Activated CD4-positive, alpha-beta T cell treated with anti-CD3 and anti-CD28 coated beads, Interleukin-2, amount 10 ng/mL, durations not matched to agents 24 days and 14 days (primary cell): ENCODE results near the gene IL1RN. TPM values are rescaled to one million over a fixed set of nuclear protein-coding genes. Genes with fewer than 3 reads are reported as not detected.

ENCODE experiments used
- DNase-seq: peaks from one replicate; pipeline ENCODE4 v3.0.0; 2022
- H3K27ac Mint-ChIP-seq: one replicate; pipeline ENCODE4 v1.8.0; 2022; ENCODE audit warnings: mild to moderate bottlenecking, mixed read lengths
- H3K27me3 Mint-ChIP-seq: one replicate; pipeline ENCODE4 v1.8.0; 2022; ENCODE audit warnings: mixed read lengths
- H3K36me3 Mint-ChIP-seq: one replicate; pipeline ENCODE4 v1.8.0; 2022; ENCODE audit warnings: low read depth, mild to moderate bottlenecking, mixed read lengths
- H3K4me1 Mint-ChIP-seq: one replicate; pipeline ENCODE4 v1.8.0; 2021; ENCODE audit warnings: mixed read lengths
- H3K4me3 Mint-ChIP-seq: one replicate; pipeline ENCODE4 v1.8.0; 2022; ENCODE audit warnings: mild to moderate bottlenecking, moderate library complexity, mixed read lengths
- H3K9me3 Mint-ChIP-seq: one replicate; pipeline ENCODE4 v1.8.0; 2021; ENCODE audit warnings: mixed read lengths
- intact Hi-C: fragments of 100-400 bp; cut with micrococcal nuclease; formaldehyde crosslinking; loops from one replicate; pipeline ENCODE4 v1.15.1; 2023
- total RNA-seq: library from RNA; stranded (reverse); gene quantifications from 2 replicates; pipeline ENCODE4 v1.2.3, GENCODE V29; 2022

Gene IL1RN, protein sequence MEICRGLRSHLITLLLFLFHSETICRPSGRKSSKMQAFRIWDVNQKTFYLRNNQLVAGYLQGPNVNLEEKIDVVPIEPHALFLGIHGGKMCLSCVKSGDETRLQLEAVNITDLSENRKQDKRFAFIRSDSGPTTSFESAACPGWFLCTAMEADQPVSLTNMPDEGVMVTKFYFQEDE
- total RNA-seq, result 3.0 and 3.3 TPM in 2 replicates

GRCh38 chr2:113126845-113127645, at the start of gene IL1RN:
TSS of gene IL1RN (plus strand) at chr2:113127598. CDS start at chr2:113127625, 27 bp downstream.
- Mint-ChIP-seq H3K27ac (peak within 1 kb of the TSS; percentile 32), H3K36me3 (no peaks in the 10 kb centered on the region), H3K9me3 (no peaks in the 10 kb centered on the region), H3K4me1 (peaks cover 34% of the 10 kb centered on the region), H3K4me3 (no peak within 1 kb of the TSS), H3K27me3 (no peaks in the 10 kb centered on the region)
- DNase-seq, result no peak
- intact Hi-C loops, result no loop called here

GRCh38 chr2:113077921-113078320, 49.5 kb upstream of the IL1RN start:
- H3K9me3 Mint-ChIP-seq, result no peaks in the 10 kb centered on the region
- intact Hi-C loops, result loop anchor here (5.0 kb wide), 1 partner anchor 314 kb away; no protein-coding TSS in a partner anchor
- H3K4me1 Mint-ChIP-seq, result peaks cover 18% of the 10 kb centered on the region

DNA sequence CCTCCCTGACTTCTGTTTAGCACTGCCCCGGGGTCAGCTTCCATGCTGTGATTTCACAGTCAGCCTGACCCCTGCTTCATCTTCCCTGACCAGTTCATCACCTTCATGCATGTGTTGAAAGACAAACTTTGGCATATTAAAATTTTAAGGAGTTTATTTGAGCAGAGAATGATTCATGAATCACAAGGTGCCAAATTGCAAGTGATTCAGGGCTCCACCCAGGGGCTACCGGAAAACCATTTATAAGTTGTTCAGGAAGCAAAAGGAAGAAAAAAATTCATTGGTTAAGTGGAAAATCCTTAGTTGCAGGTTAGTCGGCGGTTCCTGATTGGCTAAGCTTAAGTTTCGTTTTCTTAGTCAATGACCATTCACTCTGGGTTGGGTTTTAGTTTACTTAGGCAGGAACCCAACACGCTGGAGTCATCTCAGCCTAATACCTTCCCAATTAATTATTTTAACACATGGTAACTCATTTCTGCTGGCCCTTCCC, 49.0 kb upstream of the IL1RN start:
- Mint-ChIP-seq H3K9me3 (no peaks in the 10 kb centered on the region), H3K36me3 (no peaks in the 10 kb centered on the region)
- intact Hi-C loops, result loop anchor here (5.0 kb wide), 1 partner anchor 314 kb away; no protein-coding TSS in a partner anchor

More at GRCh38 chr2:113077921-113078320, 49.5 kb upstream of the IL1RN start:
- H3K36me3 Mint-ChIP-seq, result no peaks in the 10 kb centered on the region
- H3K4me3 Mint-ChIP-seq, result no peak overlapping the region
- no peak for DNase-seq
- peaks cover 14% of the 10 kb centered on the region for H3K27me3 Mint-ChIP-seq
- no peak overlapping the region for H3K27ac Mint-ChIP-seq

GRCh38 chr2:113079131-113079530, 48.3 kb upstream of the IL1RN start:
- H3K4me3 Mint-ChIP-seq, result no peak overlapping the region

More for the DNA sequence above, 49.0 kb upstream of the IL1RN start:
- no peak overlapping the region for H3K4me3 Mint-ChIP-seq
- peaks cover 15% of the 10 kb centered on the region for H3K27me3 Mint-ChIP-seq
- no peak for DNase-seq
- H3K27ac Mint-ChIP-seq, result no peak overlapping the region
- H3K4me1 Mint-ChIP-seq, result peaks cover 22% of the 10 kb centered on the region

DNA sequence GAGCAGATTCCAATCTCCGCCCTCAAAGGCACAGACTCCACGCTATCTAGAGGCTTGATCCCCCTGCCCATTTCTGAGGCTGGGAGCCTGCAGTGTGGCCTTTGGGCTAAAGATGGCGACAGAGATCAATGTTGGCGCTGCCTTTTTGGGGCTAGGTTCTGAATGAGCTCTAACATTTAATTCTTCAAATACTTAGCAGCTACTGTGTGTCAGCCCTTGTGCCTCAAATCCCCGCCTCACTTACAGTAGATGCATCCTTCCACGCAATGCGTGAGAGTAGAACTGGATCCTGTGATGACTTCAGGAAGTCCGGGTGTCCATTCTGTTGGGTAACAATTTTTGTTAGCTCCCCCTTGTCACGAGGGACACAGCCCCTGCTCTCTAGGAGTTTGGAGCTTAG, 47.3 kb upstream of the IL1RN start:
- Mint-ChIP-seq H3K9me3 (no peaks in the 10 kb centered on the region), H3K4me3 (no peak overlapping the region), H3K27me3 (peaks cover 15% of the 10 kb centered on the region), H3K36me3 (no peaks in the 10 kb centered on the region), H3K4me1 (peaks cover 29% of the 10 kb centered on the region), H3K27ac (no peak overlapping the region)
- intact Hi-C loops, result loop anchor here (2.0 to 10.0 kb wide), 2 partner anchors 59 to 295 kb away; no protein-coding TSS in a partner anchor
- DNase-seq, result peak; percentile 88

More at GRCh38 chr2:113079131-113079530, 48.3 kb upstream of the IL1RN start:
- Mint-ChIP-seq H3K9me3 (no peaks in the 10 kb centered on the region), H3K36me3 (no peaks in the 10 kb centered on the region), H3K27me3 (peaks cover 15% of the 10 kb centered on the region), H3K27ac (no peak overlapping the region), H3K4me1 (peaks cover 25% of the 10 kb centered on the region)
- intact Hi-C loops, result loop anchor here (5.0 kb wide), 1 partner anchor 313 kb away; no protein-coding TSS in a partner anchor
- DNase-seq, result no peak

- peaks cover 29% of the 10 kb centered on the region for H3K4me1 Mint-ChIP-seq
- intact Hi-C loops, result loop anchor here (2.0 to 10.0 kb wide), 2 partner anchors 57 to 293 kb away; no protein-coding TSS in a partner anchor
- peaks cover 13% of the 10 kb centered on the region for H3K27me3 Mint-ChIP-seq
- DNase-seq, result no peak
- no peaks in the 10 kb centered on the region for H3K9me3 Mint-ChIP-seq
- H3K27ac Mint-ChIP-seq, result peak overlapping the region; percentile 12
- H3K36me3 Mint-ChIP-seq, result no peaks in the 10 kb centered on the region
- no peak overlapping the region for H3K4me3 Mint-ChIP-seq
Observed at GRCh38 chr2:113081488-113082210, 45.7 kb upstream of the IL1RN start.

DNA sequence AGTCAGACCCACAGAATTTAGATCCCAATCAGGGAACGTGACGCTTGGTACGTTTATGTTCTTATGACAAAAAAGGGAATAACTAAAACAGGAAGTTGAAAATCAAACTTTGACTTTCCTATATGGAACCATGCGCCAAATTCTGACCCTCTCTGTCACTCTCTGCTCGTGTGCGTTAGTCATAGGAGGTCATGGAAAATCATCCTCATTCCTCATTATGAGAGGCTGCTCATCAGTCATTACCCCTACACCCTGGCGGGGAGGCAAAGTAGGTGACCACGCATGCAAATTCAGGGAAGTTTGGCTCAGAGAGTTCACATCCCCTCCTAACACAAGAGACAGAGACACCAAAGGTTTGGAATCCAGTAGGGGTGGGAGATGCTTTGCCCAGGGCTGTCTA, 44.1 kb upstream of the IL1RN start:
- peaks cover 26% of the 10 kb centered on the region for H3K4me1 Mint-ChIP-seq
- intact Hi-C loops, result loop anchor here (10.0 kb wide), 1 partner anchor 292 kb away; no protein-coding TSS in a partner anchor
- no peak for DNase-seq

GRCh38 chr2:113084249-113085000, 43.0 kb upstream of the IL1RN start:
- Mint-ChIP-seq H3K4me1 (peaks cover 25% of the 10 kb centered on the region), H3K4me3 (no peak overlapping the region), H3K9me3 (no peaks in the 10 kb centered on the region), H3K27ac (no peak overlapping the region), H3K36me3 (no peaks in the 10 kb centered on the region), H3K27me3 (peaks cover 6% of the 10 kb centered on the region)
- peak; percentile 68 for DNase-seq
- intact Hi-C loops, result loop anchor here (1.0 to 10.0 kb wide), 3 partner anchors 20 to 290 kb away; no protein-coding TSS in a partner anchor

More for the DNA sequence above, 44.1 kb upstream of the IL1RN start:
- Mint-ChIP-seq H3K27ac (peak overlapping the region; percentile 67), H3K9me3 (no peaks in the 10 kb centered on the region), H3K36me3 (no peaks in the 10 kb centered on the region), H3K27me3 (peaks cover 6% of the 10 kb centered on the region), H3K4me3 (no peak overlapping the region)

- Mint-ChIP-seq H3K27ac (no peak overlapping the region), H3K36me3 (no peaks in the 10 kb centered on the region), H3K9me3 (no peaks in the 10 kb centered on the region), H3K4me1 (peaks cover 22% of the 10 kb centered on the region), H3K4me3 (no peak overlapping the region), H3K27me3 (peaks cover 6% of the 10 kb centered on the region)
- intact Hi-C loops, result loop anchor here (1.0 to 10.0 kb wide), 3 partner anchors 52 to 289 kb away; no protein-coding TSS in a partner anchor
- no peak for DNase-seq
Observed at GRCh38 chr2:113085542-113085941, 41.9 kb upstream of the IL1RN start.

GRCh38 chr2:113088213-113088992, 39.0 kb upstream of the IL1RN start:
- no peak overlapping the region for H3K4me3 Mint-ChIP-seq
- H3K36me3 Mint-ChIP-seq, result no peaks in the 10 kb centered on the region
- H3K4me1 Mint-ChIP-seq, result peaks cover 15% of the 10 kb centered on the region
- no peak for DNase-seq
- H3K9me3 Mint-ChIP-seq, result peaks cover 3% of the 10 kb centered on the region
- H3K27me3 Mint-ChIP-seq, result no peaks in the 10 kb centered on the region
- no peak overlapping the region for H3K27ac Mint-ChIP-seq
- intact Hi-C loops, result loop anchor here (10.0 kb wide), 1 partner anchor 286 kb away; no protein-coding TSS in a partner anchor

DNA sequence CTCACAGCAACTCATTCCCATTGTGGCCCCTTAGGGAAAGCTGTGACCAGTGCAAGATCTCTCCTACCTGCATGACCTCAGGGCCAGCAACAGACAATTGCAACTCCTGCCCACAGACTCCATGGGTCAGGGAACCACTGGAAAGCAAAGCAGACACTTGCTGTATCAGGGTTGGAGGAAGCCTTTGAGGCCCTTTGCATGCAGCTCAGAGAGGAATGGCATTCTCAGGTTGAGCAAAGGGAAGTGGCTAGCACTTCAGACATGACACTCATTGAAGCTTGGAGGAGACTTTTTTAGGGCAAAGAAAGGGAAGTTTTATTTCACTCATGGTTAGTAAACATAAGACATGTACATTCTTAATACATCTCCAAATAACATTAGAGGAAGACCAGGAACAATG, 37.5 kb upstream of the IL1RN start:
- peak; percentile 65 for DNase-seq
- H3K4me1 Mint-ChIP-seq, result peaks cover 7% of the 10 kb centered on the region

DNA sequence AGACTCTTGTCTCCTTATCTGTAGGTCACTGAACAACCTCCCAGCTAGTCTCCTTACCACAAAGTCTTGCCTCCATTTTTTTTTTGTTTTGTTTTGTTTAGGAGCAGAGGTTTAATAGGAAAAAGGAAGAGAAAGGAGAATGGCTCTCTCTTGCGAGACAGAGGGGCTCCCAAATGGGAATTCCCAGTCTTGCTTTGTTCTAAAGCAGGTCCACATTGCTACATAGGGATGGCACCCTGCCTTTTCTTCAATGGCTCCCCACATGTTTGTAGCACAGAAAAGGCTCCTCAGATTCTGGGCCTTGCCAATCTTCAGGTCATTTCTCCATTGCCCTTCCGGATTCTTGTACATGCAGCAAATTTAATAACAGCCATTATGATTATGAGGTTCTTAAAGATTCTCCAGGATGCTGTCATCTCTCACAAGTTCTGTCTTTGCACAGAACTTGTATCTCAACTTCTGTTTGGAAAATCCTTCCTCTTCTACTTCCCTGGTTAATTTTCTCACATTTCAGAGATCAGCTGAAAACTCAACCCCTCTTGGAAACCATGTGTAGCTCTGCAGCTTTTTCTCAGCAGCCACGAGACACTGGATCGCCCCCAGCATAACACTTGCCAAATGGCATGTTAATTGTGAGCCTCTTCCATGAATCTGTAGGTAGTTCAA, 36.0 kb upstream of the IL1RN start:
- peaks cover 9% of the 10 kb centered on the region for H3K9me3 Mint-ChIP-seq
- peaks cover 3% of the 10 kb centered on the region for H3K36me3 Mint-ChIP-seq
- no peak overlapping the region for H3K4me3 Mint-ChIP-seq
- DNase-seq, result no peak
- no peaks in the 10 kb centered on the region for H3K27me3 Mint-ChIP-seq
- no peak overlapping the region for H3K27ac Mint-ChIP-seq
- intact Hi-C loops, result no loop called here
- H3K4me1 Mint-ChIP-seq, result no peaks in the 10 kb centered on the region

More for the DNA sequence above, 37.5 kb upstream of the IL1RN start:
- no peaks in the 10 kb centered on the region for H3K36me3 Mint-ChIP-seq
- H3K27ac Mint-ChIP-seq, result no peak overlapping the region
- H3K27me3 Mint-ChIP-seq, result no peaks in the 10 kb centered on the region
- H3K9me3 Mint-ChIP-seq, result peaks cover 3% of the 10 kb centered on the region
- no peak overlapping the region for H3K4me3 Mint-ChIP-seq
- intact Hi-C loops, result loop anchor here (10.0 kb wide), 1 partner anchor 285 kb away; no protein-coding TSS in a partner anchor
